Ectodermal cell (in vitro differentiated cells): ENCODE data around the gene IP6K2.

Experiments used
- H3K27ac ChIP-seq: 2 replicates; pipeline ENCODE4 v1.7.0; 2013; ENCODE audit warnings: mild to moderate bottlenecking, low read depth, low read length; ENCODE audit not compliant: insufficient read depth, poor library complexity, severe bottlenecking
- H3K27me3 ChIP-seq: 2 replicates; pipeline ENCODE4 v1.7.0; 2013; ENCODE audit warnings: mild to moderate bottlenecking, low read length; ENCODE audit not compliant: insufficient read depth, control insufficient read depth, poor library complexity, severe bottlenecking
- H3K36me3 ChIP-seq: one replicate; pipeline ENCODE4 v1.7.0; 2013; ENCODE audit warnings: low read length; ENCODE audit not compliant: control insufficient read depth, insufficient read depth
- H3K4me1 ChIP-seq: one replicate; pipeline ENCODE4 v1.7.0; 2013; ENCODE audit warnings: low read length; ENCODE audit not compliant: control insufficient read depth, insufficient read depth
- H3K4me3 ChIP-seq: 2 replicates; pipeline ENCODE4 v1.7.0; 2013; ENCODE audit warnings: low read depth, low read length, control low read depth; ENCODE audit not compliant: insufficient read depth
- H3K9me3 ChIP-seq: 2 replicates; pipeline ENCODE4 v1.7.0; 2013; ENCODE audit warnings: mild to moderate bottlenecking, low read length, moderate library complexity; ENCODE audit not compliant: control insufficient read depth
- WGBS, 2 experiments: methylation state at CpG; one replicate each; pipeline ENCODE4 v1.1.7; 2013; ENCODE audit warnings: missing lambda C conversion rate in 2 of 2; 5-methylcytosine and 5-hydroxymethylcytosine counted together

The IP6K2 gene

DNA sequence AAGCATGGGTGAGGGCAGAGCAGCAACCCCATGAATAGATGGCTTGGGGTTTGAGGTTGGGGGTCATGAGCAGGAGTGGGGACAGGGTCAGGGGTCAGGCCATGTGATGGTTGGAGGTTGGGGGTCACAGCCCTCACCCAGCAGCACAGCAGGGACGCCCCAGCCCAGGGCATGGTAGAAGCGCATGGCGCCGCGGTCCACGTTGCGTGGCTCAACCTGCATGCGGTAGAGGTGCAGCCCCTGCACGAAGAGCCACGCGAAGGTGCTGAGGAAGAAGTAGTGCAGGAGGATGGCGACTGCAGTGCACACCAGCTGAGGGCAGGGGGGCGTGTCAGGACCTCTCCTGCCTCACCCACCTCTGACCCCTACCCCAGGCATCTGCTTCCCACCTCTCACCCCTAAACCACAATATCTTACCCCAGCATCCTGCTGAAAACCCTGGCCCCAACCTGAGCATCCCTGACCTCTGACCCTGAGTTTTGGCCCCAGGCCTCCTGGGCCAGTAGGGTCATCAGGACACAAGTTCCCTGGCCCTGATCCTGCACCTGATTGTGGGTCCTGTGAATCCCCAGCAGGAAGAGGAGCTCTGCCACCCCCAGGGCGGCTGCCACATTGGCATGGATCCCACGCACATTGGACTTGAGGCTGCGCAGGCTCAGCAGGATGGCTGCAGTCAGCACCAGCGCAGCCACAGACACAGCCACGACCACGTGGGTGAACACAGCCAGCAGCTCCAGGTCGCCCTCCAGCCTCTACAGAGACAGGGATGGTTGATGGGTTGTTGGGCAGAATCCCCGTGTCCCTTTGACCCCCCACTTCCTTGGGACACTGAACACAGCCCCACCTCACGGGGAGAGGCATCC lies 71.9 kb downstream of the IP6K2 start:
- Histone ChIP-seq H3K4me1 (no peaks in the 10 kb centered on the region), H3K9me3 (no peaks in the 10 kb centered on the region), H3K27ac (no peak overlapping the region), H3K36me3 (peaks cover 30% of the 10 kb centered on the region), H3K4me3 (no peak overlapping the region), H3K27me3 (no peaks in the 10 kb centered on the region)
- 94 to 95% methylated on average over 22 of the region's 22 CpGs for WGBS, 2 experiments

- 94 to 96% methylated on average over 12 of the region's 12 CpGs for WGBS, 2 experiments
- Histone ChIP-seq H3K36me3 (peaks cover 28% of the 10 kb centered on the region), H3K9me3 (no peaks in the 10 kb centered on the region)
Observed at GRCh38 chr3:48642605-48643004, 74.4 kb downstream of the IP6K2 start.

GRCh38 chr3:48641396-48641795 lies 75.6 kb downstream of the IP6K2 start:
- Histone ChIP-seq H3K9me3 (no peaks in the 10 kb centered on the region), H3K36me3 (peaks cover 28% of the 10 kb centered on the region), H3K4me3 (no peak overlapping the region), H3K4me1 (peaks cover 3% of the 10 kb centered on the region), H3K27me3 (no peaks in the 10 kb centered on the region), H3K27ac (no peak overlapping the region)
- WGBS, 2 experiments, result 95 to 96% methylated on average over 3 of the region's 3 CpGs

More at GRCh38 chr3:48642605-48643004, 74.4 kb downstream of the IP6K2 start:
- no peaks in the 10 kb centered on the region for H3K4me1 ChIP-seq
- H3K27ac ChIP-seq, result no peak overlapping the region
- H3K4me3 ChIP-seq, result no peak overlapping the region
- no peaks in the 10 kb centered on the region for H3K27me3 ChIP-seq

DNA sequence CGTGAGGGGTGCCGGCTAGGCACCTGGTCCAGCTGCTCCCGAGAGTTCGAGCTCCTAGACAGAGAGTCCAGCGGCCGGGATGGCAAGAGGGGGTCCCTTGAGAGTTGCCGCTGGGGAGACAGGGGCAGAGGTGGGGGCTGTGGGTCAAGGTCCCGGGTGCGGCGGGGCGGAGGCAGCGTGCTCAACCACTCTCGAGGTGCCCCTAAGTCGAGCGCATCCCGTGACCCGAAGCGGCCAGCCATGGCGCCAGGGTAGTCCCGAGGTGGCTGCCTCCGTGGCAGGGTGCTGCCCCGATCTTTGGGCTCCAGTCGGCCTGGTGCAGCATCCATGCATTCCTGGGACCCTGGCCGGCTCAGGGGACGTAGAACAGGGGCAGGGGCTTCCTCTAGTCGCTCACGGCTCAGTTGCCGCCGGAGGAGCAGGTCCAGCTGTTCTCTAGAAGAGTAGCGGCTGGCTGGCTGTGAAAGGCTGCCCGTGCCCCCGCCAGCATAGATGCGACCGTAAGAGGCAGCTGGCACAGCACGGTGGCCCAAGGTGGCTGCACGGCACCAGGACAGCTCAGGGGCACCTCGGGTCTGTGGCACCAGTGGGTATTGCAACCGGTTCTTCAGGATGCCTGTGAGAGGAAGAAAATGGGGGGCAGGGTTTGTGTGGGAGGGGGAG lies 76.9 kb downstream of the IP6K2 start:
- Histone ChIP-seq H3K4me1 (peaks cover 5% of the 10 kb centered on the region), H3K9me3 (no peaks in the 10 kb centered on the region), H3K4me3 (no peak overlapping the region), H3K36me3 (peaks cover 22% of the 10 kb centered on the region), H3K27ac (no peak overlapping the region), H3K27me3 (no peaks in the 10 kb centered on the region)
- WGBS, 2 experiments, result 94 to 96% methylated on average over 38 of the region's 38 CpGs
